Measurements from ENCODE around the gene NDUFAF2. TPM values are rescaled to one million over a fixed set of nuclear protein-coding genes. Genes with fewer than 3 reads are reported as not detected.

Gene NDUFAF2
- total and polyA plus RNA-seq, 2 of the 13 experiments (the other 11 are each of a cell fraction or from before 2014, with no cell fraction given), result 34.0 to 78.4 TPM

GRCh38 chr5:61182449-61182848 lies 237.4 kb downstream of the NDUFAF2 start (continued):
- TF ChIP-seq E2F1 (CRISPR knock-in tag; IDR thresholded peaks at IDR 0.05) (no peak), ZNF761 (CRISPR knock-in tag; conservative IDR thresholded peaks at IDR 0.05) (no peak), KLF11 (CRISPR knock-in tag; IDR thresholded peaks at IDR 0.05) (no peak), ZBTB39 (CRISPR knock-in tag; IDR thresholded peaks at IDR 0.05) (no peak), E2F2 (CRISPR knock-in tag; IDR thresholded peaks at IDR 0.05; ENCODE audit: borderline replicate concordance) (no peak), ZNF503 (CRISPR knock-in tag; IDR thresholded peaks at IDR 0.05) (no peak), ZNF629 (CRISPR knock-in tag; conservative IDR thresholded peaks at IDR 0.05) (no peak)
